NCI-H2107 treated with DMSO at 0.1 percent for 48 hours (cell line): ENCODE results near the gene ENO4.

Source experiments
- DNase-seq: peaks from one replicate; lab custom pipeline; 2025; ENCODE audit not compliant: unreplicated experiment; lab: John Stamatoyannopoulos, UW

The ENO4 gene

GRCh38 chr10:116866987-116867595 is 17.8 kb downstream of the ENO4 start:
- DNase-seq, result no peak

DNA sequence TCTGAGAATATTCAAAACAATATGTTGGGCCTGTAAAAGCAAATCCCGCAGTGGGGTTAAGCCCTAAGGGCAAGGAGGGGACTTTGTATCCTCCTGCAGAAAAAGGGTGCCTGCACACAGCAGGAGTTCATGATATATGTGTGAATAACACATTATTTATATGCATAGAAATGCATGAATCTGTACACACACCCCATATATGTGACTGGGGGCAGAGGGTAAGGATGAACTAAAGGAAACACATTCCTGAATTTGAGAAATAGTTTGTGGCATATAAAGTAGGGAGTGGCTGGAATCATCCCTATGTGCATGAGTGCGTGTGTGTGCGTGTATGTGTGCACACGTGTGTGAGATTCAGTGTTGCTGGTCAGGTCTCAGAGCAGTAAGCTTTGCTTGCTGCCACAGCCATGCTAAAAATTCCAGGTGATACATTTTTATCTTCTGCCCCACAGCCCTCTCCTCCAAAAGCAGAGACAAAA is 18.9 kb downstream of the ENO4 start:
- no peak for DNase-seq

DNA sequence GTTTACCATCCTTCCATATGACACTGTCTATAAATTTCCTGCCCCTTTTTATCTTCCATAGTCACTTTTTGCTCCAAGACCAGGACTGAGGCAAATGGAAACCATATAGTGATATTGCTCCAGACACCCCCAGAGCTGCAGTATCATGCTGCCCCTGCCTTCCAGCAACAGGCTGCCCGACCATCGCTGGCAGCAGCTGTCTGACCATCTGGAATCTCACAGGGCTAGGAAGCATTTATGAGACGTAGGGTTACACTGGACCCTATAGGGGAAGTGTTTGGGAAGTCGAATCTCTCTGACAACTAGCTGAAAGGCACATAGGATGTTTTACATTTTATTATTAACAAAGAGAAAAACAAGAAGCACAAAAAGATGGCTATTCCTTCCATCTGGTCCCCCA is 19.4 kb downstream of the ENO4 start:
- no peak for DNase-seq

DNA sequence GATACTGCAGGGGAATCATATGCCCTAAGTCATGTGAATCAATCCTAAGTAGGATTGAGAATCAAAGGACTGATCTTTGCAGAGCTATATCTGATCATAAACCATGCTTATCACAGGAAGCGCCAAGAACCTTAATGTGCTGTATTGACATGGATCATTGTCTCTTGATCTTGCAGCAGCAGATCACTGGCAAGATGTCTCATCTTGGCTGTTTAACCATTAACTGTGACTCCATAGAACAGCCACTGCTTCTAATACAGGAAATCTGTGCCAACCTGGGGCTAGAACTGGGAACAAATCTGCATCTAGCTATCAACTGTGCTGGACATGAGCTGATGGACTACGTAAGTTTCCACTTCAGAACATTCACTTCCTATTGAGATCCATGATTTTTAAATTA is 21.6 kb downstream of the ENO4 start:
- no peak for DNase-seq

DNA sequence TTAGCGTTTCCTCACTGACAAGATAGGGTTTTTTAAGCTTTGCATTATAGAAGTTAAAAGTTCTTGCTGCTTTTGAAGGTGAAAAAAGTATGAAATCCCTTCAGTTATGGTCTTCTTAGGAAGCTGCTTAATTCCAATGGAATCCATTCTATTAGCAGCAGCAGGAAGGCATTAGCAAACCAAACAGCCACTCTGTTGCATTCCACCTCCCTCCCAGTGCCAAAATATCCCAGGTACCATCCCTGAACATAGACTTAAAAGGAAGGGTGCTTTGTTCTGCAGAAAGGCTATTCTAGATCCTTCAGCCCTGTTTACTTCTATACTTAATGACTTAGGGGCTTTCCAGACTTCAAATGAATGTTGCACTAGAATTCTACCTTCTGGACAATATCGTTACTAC is 23.8 kb downstream of the ENO4 start:
- no peak for DNase-seq

DNA sequence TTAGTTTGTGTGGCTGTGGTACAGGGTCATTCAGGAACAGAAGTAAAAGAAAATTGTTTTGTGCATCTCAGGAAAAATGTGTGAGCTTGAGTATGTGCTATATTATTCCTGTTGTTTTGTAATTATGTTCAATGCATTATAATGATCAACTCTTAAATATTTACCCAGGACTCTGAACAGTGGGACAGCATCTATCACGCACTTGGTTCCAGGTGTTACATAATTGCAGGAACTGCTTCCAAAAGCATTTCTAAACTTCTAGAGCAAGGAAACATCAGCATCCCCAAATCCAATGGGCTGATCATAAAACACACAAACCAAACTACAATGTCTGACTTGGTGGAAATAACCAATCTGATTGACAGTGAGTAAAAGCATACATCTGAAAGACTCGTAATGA is 26.6 kb downstream of the ENO4 start:
- DNase-seq, result no peak

DNA sequence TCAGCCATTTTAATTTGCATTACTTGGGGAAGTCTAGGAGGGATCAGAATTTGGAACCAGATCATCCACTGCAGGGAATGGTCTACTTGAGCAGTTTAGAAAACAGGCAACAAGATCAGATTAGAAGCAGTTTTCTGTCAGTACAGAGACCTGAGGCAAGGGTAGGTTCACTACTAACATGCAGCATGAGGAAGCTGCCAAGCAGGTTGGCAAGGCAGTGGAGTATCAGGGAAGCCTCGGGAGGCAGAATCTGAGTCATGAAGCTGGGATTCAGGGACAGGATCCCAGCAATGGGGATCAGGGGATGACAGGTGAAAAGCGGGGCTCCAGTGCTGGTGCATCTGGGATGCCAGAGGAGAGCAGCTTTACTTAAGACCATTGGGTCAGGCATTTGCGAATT is 28.1 kb downstream of the ENO4 start:
- no peak for DNase-seq

DNA sequence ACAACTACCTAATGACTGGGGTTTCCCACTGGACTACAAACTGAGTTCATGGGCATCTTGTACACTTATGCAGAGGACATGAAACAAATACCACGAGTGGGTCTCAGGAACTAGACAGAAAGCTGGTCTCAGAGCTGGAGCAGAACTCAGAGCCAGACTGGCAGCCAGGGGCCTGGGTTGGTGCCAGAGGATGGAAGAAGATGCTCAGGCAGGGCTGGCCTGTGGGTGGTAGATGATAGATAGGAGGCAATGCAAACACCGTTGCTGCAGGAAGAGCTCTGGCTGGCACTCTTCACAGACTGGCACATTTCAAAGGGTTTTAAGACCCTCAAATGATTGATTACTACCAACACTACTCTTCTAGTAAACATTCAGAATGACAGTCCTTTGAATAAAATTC is 28.8 kb downstream of the ENO4 start:
- DNase-seq, result no peak

DNA sequence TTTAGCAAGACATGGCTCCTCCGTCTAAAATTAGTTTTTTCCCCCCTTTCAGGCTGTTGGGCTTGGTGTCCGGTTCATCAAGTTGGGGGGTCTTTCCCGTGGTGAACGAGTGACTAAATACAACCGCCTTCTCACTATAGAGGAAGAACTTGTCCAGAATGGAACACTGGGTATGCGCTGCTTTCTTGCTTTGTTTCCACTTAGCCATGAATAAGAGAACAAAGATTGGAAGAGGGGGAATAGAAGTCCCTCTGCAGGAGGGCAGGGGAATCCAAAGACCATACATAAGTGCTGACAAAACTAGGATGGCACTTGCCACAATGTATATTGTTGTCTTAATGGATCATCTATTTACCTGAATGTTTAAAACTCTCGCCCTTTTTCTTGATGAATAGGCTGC is 30.5 kb downstream of the ENO4 start:
- no peak for DNase-seq

- peak; percentile 9 for DNase-seq
Measured at GRCh38 chr10:116880716-116881482, 31.6 kb downstream of the ENO4 start.

DNA sequence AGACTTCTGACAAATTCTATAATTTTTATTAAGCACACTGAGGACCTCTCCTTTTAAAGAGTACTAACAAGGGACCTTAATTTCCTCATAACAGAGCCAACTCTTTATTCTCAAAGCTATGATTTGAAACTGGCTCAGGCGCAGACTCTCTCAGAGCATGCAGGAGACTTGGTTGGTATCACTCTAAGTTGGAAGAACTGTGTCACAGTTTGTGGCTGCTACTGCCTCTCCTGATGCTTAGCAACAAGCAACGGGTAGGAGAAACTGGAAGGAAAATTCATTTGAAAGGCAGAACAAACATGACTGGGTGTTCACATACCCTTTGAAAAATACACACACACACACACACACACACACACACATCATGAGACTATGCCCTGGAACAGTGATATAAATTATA is 33.3 kb downstream of the ENO4 start:
- no peak for DNase-seq

- peak; percentile 13 for DNase-seq
Measured at GRCh38 chr10:116886772-116887171, 37.5 kb downstream of the ENO4 start.

GRCh38 chr10:116888380-116889055 is 39.2 kb downstream of the ENO4 start:
- no peak for DNase-seq

DNA sequence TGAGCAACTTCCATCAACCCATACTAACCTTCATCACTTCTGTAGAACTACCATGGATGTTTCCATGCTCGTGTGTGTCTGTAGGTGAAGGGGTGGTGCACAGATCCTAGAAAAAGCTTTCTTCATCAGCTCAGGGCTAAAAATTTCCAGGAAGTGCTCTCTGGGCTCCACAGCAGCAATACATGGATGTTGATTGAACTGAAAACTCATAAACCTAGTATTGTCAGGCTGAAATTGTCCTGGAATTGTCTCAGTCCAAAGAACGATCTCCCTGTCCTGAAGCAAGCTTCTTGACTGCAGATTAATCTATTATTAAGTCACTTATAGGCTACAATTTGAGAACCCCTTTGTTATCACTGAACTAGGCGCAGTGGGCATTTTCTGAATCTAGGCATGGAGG is 39.8 kb downstream of the ENO4 start:
- no peak for DNase-seq

GRCh38 chr10:116891208-116891607 is 41.9 kb downstream of the ENO4 start:
- peak; percentile 61 for DNase-seq

GRCh38 chr10:116892907-116893685 is 43.8 kb downstream of the ENO4 start:
- peak; percentile 24 for DNase-seq

DNA sequence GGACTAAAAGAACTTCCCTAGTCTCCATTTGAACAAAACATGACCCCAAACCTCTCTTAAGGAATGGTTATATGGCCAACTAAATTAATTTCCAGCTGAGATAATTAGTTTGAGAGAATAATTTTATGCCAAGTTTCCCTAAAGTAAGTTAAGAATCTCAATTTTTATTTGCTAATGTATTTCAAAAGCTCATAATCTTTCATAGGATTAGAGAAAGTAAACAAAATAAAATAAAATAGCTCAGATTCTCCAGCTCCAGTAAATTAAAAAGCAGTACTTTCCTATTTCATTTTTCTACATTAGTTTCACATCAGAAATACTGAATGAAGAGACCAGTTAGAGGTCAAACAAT is 44.4 kb downstream of the ENO4 start:
- no peak for DNase-seq

- no peak for DNase-seq
Measured at GRCh38 chr10:116899626-116900025, 50.3 kb downstream of the ENO4 start.

DNA sequence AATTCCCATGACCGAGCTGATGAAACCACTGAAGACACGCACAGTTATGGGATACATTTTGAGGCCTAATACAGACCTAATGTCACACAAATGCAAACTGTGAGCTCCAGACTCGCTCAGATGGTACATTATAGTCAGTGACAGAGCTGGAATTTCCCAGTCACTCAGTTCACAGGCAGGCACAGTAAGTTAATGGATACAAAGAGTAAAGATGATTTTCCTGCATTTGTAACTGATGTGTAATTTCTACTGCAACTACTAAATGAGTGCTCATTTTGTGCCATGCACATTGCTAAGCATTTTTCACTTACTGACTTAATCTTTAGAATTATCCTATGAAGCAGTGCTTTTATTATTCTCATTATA is 56.5 kb downstream of the ENO4 start:
- no peak for DNase-seq

DNA sequence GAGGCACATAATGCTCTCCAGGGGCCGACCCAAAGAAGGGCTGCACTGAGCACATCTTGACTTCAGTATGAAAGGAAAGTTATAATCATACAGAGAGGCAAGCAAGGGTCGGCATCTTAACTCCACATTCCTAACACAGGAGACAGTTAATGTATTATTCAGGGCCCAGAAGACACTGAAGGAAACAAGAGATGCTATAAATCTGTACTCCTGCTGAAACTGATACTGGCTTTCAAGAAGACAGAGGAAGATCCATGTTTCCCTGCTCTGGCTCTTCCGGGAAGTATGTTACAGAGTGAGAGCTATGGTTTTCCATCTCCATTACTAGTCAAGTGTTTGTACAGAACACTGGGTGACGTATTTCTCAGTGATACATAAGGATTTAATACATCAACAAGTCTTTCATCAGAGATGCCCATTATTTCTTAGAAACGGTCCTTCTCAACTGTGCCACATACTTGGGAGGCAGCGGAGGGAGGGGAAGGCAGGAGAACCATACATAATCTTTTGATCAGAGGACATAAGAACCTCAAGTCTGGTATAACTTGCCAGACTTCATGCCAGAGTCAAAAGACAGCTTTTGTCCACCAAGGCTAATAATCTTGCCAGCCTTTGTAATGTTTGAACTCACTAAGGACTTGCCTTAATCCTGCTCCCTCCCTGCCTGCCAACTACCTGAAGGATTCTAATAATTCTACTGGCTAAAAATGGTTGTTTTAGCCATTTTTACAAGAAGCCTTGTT is 58.1 kb downstream of the ENO4 start:
- no peak for DNase-seq

DNA sequence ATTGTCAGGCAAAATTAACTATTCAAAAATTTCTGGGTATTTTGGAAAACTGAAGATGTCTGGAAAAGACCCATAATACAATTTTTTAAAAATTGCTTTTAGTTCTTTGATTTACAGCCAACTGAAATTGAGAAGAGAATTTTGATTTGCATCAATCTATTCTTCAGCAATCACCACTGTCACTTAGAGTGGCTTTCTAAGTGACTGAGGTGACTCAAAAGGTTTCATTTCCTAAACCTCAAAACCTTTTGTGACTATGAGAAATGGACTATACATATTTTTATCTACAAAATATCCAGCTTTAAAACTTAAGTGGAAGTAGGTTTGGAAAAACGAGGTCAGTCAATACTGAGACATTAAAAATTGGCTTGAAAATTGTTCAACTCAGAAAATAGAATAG is 60.0 kb downstream of the ENO4 start:
- no peak for DNase-seq
